Neural cell (in vitro differentiated cells): ENCODE measurements around the gene TMEM59L. TPM values are rescaled to one million over a fixed set of nuclear protein-coding genes. Genes with fewer than 3 reads are reported as not detected.

Source experiments
- H2AFZ ChIP-seq: fragments of 200-600, 300-800 bp; sonication (generic), shearing (Covaris generic); 2 replicates; pipeline ENCODE4 v1.6.0; 2014; ENCODE audit warnings: low read depth, mild to moderate bottlenecking, antibody characterized with exemption, low read length, moderate library complexity
- H3F3A ChIP-seq: fragments of 200-600 bp; shearing (Covaris generic); 2 replicates; pipeline ENCODE4 v1.6.1; 2016; ENCODE audit warnings: mild to moderate bottlenecking, moderate library complexity, mixed read lengths, antibody characterized with exemption, low read length; ENCODE audit not compliant: insufficient read depth, poor library complexity, severe bottlenecking
- H3K27ac ChIP-seq: fragments of 200-600, 300-800 bp; sonication (generic), shearing (Covaris generic); 2 replicates; pipeline ENCODE4 v1.5.1; 2014; ENCODE audit warnings: mild to moderate bottlenecking, low read length, moderate library complexity
- H3K27me3 ChIP-seq: fragments of 300-800, 200-600 bp; sonication (generic), shearing (Covaris generic); 2 replicates; pipeline ENCODE4 v1.6.0; 2014; ENCODE audit warnings: mild to moderate bottlenecking, low read depth, low read length, moderate library complexity; ENCODE audit not compliant: insufficient read depth
- H3K36me3 ChIP-seq: fragments of 300-800, 200-600 bp; sonication (generic), shearing (Covaris generic); 2 replicates; pipeline ENCODE4 v1.5.1; 2014; ENCODE audit warnings: mild to moderate bottlenecking, antibody characterized with exemption, low read length, moderate library complexity; ENCODE audit not compliant: insufficient read depth
- H3K4me2 ChIP-seq: fragments of 300-800, 200-600 bp; sonication (generic), shearing (Covaris generic); 2 replicates; pipeline ENCODE4 v1.6.0; 2014; ENCODE audit warnings: mild to moderate bottlenecking, low read length
- H3K4me3 ChIP-seq: fragments of 300-800, 200-600 bp; sonication (generic), shearing (Covaris generic); 2 replicates; pipeline ENCODE4 v1.5.1; 2014; ENCODE audit warnings: mild to moderate bottlenecking, low read length, moderate library complexity
- H3K79me2 ChIP-seq: fragments of 200-600 bp; shearing (Covaris generic); replicated peaks from 2 replicates; pipeline ENCODE4 v1.6.0; 2014; ENCODE audit warnings: mild to moderate bottlenecking, low read length, moderate library complexity; ENCODE audit not compliant: insufficient read depth
- H3K9ac ChIP-seq: fragments of 300-800, 200-600 bp; sonication (generic), shearing (Covaris generic); 2 replicates; pipeline ENCODE4 v1.6.1; 2016; ENCODE audit warnings: mild to moderate bottlenecking, low read length, mixed read lengths
- H3K9me2 ChIP-seq: fragments of 200-600 bp; shearing (Covaris generic); 2 replicates; pipeline ENCODE4 v1.6.1; 2016; ENCODE audit warnings: mild to moderate bottlenecking, low read length, mixed read lengths; ENCODE audit not compliant: insufficient read depth
- H3K9me3 ChIP-seq: fragments of 200-600, 300-800 bp; sonication (generic), shearing (Covaris generic); 2 replicates; pipeline ENCODE4 v1.6.1; 2016; ENCODE audit warnings: mild to moderate bottlenecking, mixed run types, low read length, moderate library complexity, mixed read lengths
- H4K20me1 ChIP-seq: fragments of 200-600 bp; shearing (Covaris generic); 2 replicates; pipeline ENCODE4 v1.6.1; 2016; ENCODE audit warnings: mild to moderate bottlenecking, mixed run types; ENCODE audit not compliant: insufficient read depth
- EP300 ChIP-seq: fragments of 450-650 bp; conservative IDR thresholded peaks from 2 replicates; pipeline ENCODE4 v1.6.1; 2014; ENCODE audit warnings: antibody characterized with exemption, mild to moderate bottlenecking, moderate library complexity; ENCODE audit not compliant: poor library complexity, severe bottlenecking
- EZH2 ChIP-seq: fragments of 200-600, 300-800 bp; shearing (Covaris generic), sonication (generic); IDR thresholded peaks from 2 replicates; pipeline ENCODE4 v1.6.1; 2014; ENCODE audit warnings: antibody characterized with exemption, low read length, borderline replicate concordance, mild to moderate bottlenecking; ENCODE audit not compliant: insufficient read depth, poor library complexity, severe bottlenecking
- MXI1 ChIP-seq: fragments of 450-650 bp; conservative IDR thresholded peaks from 2 replicates; pipeline ENCODE4 v1.6.1; 2014; ENCODE audit warnings: antibody characterized with exemption, mild to moderate bottlenecking; ENCODE audit not compliant: poor library complexity, severe bottlenecking
- POLR2AphosphoS5 ChIP-seq: IDR thresholded peaks from 2 replicates; pipeline ENCODE4 v1.6.1; 2012
- RAD21 ChIP-seq: fragments of 450-650 bp; conservative IDR thresholded peaks from 2 replicates; pipeline ENCODE4 v1.6.1; 2014; ENCODE audit warnings: antibody characterized with exemption, mild to moderate bottlenecking, moderate library complexity
- SMC3 ChIP-seq: fragments of 450-650 bp; conservative IDR thresholded peaks from 2 replicates; pipeline ENCODE4 v1.6.1; 2014; ENCODE audit warnings: antibody characterized with exemption, mild to moderate bottlenecking, moderate library complexity; ENCODE audit not compliant: poor library complexity
- TAF1 ChIP-seq: IDR thresholded peaks from 2 replicates; pipeline ENCODE4 v1.6.1; 2012; ENCODE audit warnings: low read depth
- polyA plus RNA-seq: library from polyadenylated mRNA; depleted of rRNA; stranded (reverse); fragments of >200 nt; gene quantifications from 2 replicates; pipeline ENCODE4 v1.2.3, GENCODE V29; 2014
- TF ChIP-seq, protein P1 (sequence below): fragments of 450-650 bp; IDR thresholded peaks from 2 replicates; pipeline ENCODE4 v1.5.1; 2014; ENCODE audit warnings: antibody characterized with exemption, mild to moderate bottlenecking, moderate library complexity; ENCODE audit not compliant: poor library complexity, severe bottlenecking
- TF ChIP-seq, protein P2 (sequence below): IDR thresholded peaks from 2 replicates; pipeline ENCODE4 v1.6.1; 2012; ENCODE audit warnings: borderline replicate concordance

Gene TMEM59L
- polyA plus RNA-seq, 1 donor from 2014 or later, result 138 TPM

DNA sequence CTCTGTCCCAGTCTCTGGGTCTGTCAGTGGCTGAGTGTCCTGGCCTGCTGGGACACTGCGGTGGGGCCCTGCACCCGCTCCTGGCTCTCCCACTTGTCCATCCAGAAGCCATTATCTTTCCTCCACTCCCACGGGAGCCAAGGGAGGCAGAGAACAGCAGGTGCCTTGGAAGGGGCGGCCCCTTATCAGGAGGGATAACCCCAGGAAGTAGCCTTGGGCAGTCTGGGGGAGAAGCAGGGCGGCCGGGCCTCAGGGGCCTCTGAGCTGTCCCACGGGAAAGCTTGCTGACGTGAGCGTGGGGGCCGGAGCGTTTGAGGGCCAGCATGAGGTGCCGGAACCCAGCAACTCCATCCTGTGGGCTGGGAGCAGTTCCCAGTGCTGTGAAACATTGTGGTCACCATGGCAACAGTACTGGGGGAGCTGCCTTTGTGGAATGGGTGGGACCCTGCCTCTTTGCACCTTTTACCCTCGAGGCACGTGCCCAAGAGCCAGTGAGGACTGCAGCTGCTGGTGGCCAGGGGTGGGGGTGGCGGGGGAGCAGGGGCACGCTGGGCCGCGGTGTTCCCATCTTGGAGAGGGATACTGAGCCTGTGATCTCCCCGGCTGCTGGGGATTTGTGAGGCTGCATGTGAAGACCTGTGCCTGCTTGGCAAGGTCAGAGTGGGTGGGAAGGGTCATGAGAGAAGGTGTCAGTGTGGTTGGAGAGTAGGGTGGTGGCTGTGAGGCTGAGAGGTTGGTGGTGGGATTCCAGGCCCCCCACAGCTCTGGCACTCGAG is 45.1 kb downstream of the TMEM59L start:
- Histone ChIP-seq H2AFZ (no peak overlapping the region), H3K9me2 (no peaks in the 10 kb centered on the region), H3K4me2 (no peak overlapping the region), H3K27me3 (no peaks in the 10 kb centered on the region), H3F3A (no peaks in the 10 kb centered on the region), H3K4me3 (no peak overlapping the region), H3K9ac (peak overlapping the region; percentile 12), H3K9me3 (no peaks in the 10 kb centered on the region), H3K27ac (no peak overlapping the region), H3K79me2 (peaks cover 4% of the 10 kb centered on the region), H4K20me1 (no peaks in the 10 kb centered on the region), H3K36me3 (no peaks in the 10 kb centered on the region)
- TF ChIP-seq EP300 (no peak), POLR2AphosphoS5 (no peak), RAD21 (no peak), TAF1 (no peak), EZH2 (no peak), SMC3 (no peak), MXI1 (no peak)
- TF ChIP-seq, protein P1, sequence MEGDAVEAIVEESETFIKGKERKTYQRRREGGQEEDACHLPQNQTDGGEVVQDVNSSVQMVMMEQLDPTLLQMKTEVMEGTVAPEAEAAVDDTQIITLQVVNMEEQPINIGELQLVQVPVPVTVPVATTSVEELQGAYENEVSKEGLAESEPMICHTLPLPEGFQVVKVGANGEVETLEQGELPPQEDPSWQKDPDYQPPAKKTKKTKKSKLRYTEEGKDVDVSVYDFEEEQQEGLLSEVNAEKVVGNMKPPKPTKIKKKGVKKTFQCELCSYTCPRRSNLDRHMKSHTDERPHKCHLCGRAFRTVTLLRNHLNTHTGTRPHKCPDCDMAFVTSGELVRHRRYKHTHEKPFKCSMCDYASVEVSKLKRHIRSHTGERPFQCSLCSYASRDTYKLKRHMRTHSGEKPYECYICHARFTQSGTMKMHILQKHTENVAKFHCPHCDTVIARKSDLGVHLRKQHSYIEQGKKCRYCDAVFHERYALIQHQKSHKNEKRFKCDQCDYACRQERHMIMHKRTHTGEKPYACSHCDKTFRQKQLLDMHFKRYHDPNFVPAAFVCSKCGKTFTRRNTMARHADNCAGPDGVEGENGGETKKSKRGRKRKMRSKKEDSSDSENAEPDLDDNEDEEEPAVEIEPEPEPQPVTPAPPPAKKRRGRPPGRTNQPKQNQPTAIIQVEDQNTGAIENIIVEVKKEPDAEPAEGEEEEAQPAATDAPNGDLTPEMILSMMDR, result no peak
- TF ChIP-seq, protein P2, sequence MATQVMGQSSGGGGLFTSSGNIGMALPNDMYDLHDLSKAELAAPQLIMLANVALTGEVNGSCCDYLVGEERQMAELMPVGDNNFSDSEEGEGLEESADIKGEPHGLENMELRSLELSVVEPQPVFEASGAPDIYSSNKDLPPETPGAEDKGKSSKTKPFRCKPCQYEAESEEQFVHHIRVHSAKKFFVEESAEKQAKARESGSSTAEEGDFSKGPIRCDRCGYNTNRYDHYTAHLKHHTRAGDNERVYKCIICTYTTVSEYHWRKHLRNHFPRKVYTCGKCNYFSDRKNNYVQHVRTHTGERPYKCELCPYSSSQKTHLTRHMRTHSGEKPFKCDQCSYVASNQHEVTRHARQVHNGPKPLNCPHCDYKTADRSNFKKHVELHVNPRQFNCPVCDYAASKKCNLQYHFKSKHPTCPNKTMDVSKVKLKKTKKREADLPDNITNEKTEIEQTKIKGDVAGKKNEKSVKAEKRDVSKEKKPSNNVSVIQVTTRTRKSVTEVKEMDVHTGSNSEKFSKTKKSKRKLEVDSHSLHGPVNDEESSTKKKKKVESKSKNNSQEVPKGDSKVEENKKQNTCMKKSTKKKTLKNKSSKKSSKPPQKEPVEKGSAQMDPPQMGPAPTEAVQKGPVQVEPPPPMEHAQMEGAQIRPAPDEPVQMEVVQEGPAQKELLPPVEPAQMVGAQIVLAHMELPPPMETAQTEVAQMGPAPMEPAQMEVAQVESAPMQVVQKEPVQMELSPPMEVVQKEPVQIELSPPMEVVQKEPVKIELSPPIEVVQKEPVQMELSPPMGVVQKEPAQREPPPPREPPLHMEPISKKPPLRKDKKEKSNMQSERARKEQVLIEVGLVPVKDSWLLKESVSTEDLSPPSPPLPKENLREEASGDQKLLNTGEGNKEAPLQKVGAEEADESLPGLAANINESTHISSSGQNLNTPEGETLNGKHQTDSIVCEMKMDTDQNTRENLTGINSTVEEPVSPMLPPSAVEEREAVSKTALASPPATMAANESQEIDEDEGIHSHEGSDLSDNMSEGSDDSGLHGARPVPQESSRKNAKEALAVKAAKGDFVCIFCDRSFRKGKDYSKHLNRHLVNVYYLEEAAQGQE, result no peak

DNA sequence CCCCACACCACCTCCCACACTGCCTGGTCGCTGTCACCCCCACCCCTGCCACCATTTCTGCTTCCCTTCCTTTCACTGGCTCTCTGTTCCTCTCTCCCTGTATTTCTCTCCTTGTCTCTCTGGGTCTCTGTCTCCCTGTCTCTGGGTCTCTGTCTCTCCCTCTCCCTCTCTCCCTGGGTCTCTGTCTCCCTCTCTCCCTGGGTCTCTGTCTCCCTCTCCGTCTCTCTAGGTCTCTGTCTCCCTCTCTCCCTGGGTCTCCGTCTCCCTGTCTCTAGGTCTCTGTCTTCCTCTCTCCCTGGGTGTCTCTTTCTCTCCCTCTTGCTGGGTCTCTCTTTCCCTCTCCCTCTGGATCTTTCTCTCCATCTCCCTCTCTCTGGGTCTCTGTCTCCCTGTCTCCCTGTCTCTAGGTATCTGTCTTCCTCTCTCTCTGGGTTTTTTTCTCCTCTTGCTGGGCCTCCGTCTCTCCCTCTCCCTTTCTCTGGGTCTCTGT is 45.7 kb downstream of the TMEM59L start:
- H3K9me2 ChIP-seq, result no peaks in the 10 kb centered on the region
- no peak overlapping the region for H3K27ac ChIP-seq
- no peak overlapping the region for H3K4me2 ChIP-seq
- H3K9me3 ChIP-seq, result no peaks in the 10 kb centered on the region
- H4K20me1 ChIP-seq, result no peaks in the 10 kb centered on the region
- H2AFZ ChIP-seq, result no peak overlapping the region
- H3K79me2 ChIP-seq, result peaks cover 4% of the 10 kb centered on the region
- no peaks in the 10 kb centered on the region for H3F3A ChIP-seq
- no peak overlapping the region for H3K4me3 ChIP-seq
- no peak for TF ChIP-seq MXI1
- H3K27me3 ChIP-seq, result no peaks in the 10 kb centered on the region
- H3K36me3 ChIP-seq, result no peaks in the 10 kb centered on the region
- H3K9ac ChIP-seq, result no peak overlapping the region
